ENCODE measurements around the gene CLPSL2.

Gene CLPSL2

DNA sequence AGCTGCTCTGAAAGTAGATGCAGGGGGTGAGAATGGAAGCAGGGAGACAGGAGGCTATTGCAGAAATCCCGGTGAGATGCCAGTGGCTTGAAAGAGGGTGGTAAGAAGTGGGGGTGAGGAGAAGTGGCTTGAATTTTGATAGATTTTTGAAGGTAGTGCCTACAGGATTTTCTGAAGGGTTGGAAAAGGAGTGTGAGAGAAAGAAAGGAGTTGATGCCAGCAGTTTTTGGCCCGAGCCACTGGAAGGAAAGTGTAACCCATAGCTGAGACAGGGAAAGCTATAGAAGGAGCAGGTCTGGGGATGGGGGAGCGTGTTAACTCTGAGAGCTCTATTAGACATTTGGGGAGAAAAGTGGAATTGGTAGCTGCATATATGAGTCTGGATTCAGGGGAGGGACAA lies 29.9 kb upstream of the CLPSL2 start:
- no peak for DNase-seq (ENCODE audit: low read depth in 2 of 2)

GRCh38 chr6:35747877-35748276 lies 28.5 kb upstream of the CLPSL2 start:
- no peak for DNase-seq (ENCODE audit: low read depth in 2 of 2)

DNA sequence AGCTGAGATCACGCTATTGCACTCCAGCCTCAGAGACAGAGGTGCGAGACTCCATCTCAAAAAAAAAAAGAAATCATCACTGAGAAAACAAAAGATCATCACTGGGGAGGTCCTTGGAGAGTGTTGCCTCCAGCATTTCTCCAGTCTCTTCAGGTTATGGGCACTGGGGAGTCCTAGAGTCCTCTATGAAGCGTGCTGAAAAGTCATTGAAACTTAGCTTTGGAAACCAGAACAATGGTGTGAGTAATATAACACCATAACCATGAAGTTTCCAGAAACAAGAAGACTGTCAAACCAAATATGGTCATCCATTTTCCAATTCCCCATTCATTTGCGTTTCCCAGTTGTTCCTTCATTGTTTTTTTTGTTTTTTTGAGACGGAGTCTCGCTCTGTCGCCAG lies 25.8 kb upstream of the CLPSL2 start:
- no peak for DNase-seq (ENCODE audit: low read depth in 2 of 2)

DNA sequence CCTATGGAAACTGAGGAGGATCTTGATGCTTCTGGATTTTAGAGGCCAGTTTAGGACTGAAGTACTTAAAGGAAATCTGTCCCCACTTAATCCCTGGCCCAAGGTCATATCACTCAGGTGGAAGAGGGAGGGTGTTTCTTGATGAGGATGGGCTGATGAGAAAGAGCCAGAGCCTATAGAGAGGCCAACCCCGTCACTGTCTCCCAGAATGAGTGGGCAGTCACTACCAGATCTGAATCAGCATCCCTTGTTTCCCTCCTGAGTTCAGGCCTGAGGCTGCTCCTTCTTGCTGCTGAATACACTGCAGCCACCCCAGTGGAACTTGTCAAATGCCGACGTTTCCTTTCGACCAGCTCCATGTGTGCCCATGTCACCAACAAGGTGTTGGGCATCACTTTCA lies 24.8 kb upstream of the CLPSL2 start:
- DNase-seq (ENCODE audit: low read depth in 2 of 2), result no peak

DNA sequence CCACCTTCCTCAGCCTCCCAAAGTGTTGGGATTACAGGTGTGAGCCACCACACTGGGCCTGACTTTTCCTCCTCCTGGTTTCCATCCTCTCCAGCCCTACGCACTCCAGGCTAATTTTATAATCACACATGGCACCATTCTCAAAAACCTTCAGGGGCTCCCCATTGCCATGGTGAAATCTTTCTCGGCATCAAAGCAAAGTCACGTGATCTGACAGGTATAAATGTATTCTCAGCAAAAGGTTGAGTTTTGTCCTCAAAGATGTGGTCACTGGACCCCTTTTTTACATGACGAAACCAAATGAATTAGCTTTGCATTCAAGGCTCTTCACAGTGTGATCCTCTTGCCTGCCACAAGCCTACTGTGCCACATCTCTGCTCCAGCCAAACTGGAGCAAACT lies 24.1 kb upstream of the CLPSL2 start:
- no peak for DNase-seq (ENCODE audit: low read depth in 2 of 2)

- DNase-seq (ENCODE audit: low read depth in 2 of 2), result no peak
Measured at GRCh38 chr6:35754452-35755277, 21.7 kb upstream of the CLPSL2 start.

- no peak for DNase-seq (ENCODE audit: low read depth in 2 of 2)
Measured at GRCh38 chr6:35755278-35755924, 21.0 kb upstream of the CLPSL2 start.

- DNase-seq (ENCODE audit: low read depth in 2 of 2), result no peak
Measured at GRCh38 chr6:35757456-35758123, 18.8 kb upstream of the CLPSL2 start.

DNA sequence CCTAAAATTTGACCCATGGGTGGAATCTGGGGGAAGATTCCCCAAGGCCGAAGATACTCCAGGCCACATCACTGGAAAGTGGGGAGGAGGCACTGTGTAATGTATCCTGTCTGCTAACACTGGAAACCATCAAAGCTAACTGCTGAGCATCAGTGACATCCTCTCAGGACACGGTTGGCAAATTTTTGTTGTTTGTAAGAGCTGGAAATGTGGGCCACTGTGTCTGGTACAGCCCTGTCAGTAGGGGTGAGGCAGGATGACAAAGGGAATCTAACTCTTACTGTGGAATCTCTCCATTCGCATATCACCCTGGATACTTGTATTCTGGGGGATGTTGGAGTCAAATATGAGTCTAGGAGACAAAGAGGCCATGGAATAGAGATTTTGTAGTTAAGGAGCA lies 17.0 kb upstream of the CLPSL2 start:
- DNase-seq (ENCODE audit: low read depth in 2 of 2), result no peak

DNA sequence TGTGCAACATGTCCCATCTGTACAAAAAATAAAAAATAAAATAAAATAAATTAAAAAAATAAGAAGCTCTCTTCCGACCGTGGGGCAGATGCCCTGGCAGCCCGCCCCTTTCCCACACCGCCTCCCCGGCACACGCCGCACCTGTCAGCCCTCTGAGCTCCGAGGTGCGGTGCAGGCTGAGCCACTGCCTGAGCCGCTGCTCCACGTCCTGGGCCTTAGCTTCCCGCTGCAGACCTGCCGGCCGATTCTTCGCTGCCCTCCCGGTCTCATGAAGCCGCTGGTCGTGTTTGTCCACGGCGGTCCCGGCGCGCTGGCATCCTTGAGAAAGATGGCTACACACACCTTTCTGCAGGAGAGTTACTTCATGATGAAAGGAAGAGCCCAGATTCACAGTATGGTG lies 10.7 kb upstream of the CLPSL2 start:
- DNase-seq (ENCODE audit: low read depth in 2 of 2), result no peak

DNA sequence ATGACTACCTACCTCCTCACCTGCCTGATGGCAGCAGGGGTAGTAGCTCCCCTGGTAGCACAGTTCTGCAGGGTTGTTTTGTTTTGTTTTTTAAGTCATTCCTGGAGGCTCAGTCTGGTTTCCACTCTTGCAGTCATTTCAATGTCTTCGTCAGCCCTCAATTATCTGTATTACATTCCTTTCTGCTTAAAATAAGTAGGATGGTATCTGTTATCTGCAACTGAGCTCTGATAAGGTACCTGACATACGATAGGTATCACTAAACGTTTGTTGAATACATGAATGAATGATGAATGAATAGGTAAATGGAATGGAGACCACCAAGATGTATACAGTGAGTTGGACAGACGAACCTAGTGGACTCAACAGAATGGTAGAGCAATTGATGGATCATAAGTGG lies 7.2 kb upstream of the CLPSL2 start:
- DNase-seq (ENCODE audit: low read depth in 2 of 2), result no peak

DNA sequence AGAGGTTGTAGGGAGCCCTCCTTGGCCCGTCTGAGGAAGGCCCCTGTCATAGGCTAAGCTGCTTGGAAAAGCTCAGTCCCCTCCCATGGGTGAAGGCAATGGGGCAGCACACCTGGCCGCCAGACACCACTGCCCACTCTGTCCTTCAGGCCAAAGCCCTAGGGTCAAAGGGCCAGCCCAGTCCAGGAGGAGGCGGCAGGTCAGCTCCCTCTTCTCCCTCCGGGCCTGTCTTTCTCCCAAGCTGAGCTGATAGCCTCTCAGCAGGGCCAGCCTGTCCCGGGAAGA lies 5.1 kb upstream of the CLPSL2 start:
- DNase-seq (ENCODE audit: low read depth in 2 of 2), result no peak

GRCh38 chr6:35774116-35774794 lies 2.1 kb upstream of the CLPSL2 start:
- no peak for DNase-seq (ENCODE audit: low read depth in 2 of 2)

GRCh38 chr6:35775031-35775430 lies 1.4 kb upstream of the CLPSL2 start:
- DNase-seq (ENCODE audit: low read depth in 2 of 2), result no peak

- no peak for DNase-seq (ENCODE audit: low read depth in 2 of 2)
Measured at GRCh38 chr6:35777356-35778102, 1.1 kb downstream of the CLPSL2 start.

DNA sequence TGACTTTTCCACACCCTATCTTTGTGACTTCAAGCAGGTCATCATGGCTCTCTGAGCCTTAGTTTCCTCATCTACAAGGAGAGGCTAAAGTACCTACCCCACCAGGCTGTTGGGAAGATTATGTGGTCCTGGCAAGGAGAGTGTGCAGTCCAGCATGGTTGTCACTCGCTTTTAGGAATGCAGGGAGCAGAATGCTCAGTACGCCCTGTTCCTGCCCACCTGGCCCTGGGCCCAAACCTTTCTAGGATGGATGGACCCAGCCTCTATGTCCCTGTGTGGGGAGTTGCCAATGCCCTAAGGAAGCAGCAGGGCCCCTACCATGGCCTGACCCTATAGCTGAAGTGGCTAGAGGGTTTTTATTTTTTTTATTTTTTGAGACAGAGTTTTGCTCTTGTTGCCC lies 2.0 kb downstream of the CLPSL2 start:
- no peak for DNase-seq (ENCODE audit: low read depth in 2 of 2)

DNA sequence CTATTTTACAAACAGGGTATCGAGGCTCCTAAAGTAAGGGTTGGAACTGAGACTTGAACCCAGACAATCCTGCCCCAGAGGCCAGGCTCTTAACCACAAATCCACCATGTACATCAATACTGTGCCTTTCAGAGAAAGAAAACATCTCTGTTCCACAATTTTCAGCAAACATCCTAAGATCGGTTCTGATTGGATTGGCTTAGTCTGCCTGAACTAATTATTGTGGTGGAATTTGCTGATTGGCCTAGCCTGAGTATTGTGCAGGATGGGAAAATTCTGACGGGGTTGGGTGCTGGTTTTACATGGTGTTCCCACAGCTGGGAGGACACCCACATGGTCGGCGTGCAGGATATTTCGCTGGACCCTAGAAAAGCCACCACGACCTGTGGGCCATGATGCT lies 4.3 kb downstream of the CLPSL2 start, which contains the start of gene CLPSL1:
CLPSL1 (plus strand) TSS at position 301 of the 400 bp plus-strand sequence; CDS start at position 393, 92 bp downstream.
- no peak for DNase-seq (ENCODE audit: low read depth in 2 of 2)

- DNase-seq (ENCODE audit: low read depth in 2 of 2), result no peak
Measured at GRCh38 chr6:35781290-35781689, 4.9 kb downstream of the CLPSL2 start.

GRCh38 chr6:35782424-35782823 lies 6.0 kb downstream of the CLPSL2 start:
- DNase-seq (ENCODE audit: low read depth in 2 of 2), result no peak

DNA sequence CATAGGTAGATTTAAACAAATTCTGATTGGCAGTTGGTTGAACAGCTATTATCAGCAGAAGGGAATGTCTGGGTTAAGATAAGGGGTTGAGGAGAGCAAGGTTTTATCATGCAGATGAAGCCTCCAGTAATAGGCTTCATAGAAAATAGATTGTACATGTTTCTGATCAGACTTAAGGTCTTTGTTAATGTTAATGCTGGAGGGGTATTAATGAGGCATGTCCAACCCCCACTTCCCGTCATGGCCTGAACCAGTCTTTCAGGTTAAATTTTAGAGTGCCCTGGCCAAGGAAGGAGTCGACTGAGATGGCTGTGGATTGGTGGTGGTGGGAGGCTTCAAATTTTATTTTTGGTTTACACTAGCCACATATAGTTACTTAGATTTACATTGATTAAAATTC lies 7.8 kb downstream of the CLPSL2 start:
- DNase-seq (ENCODE audit: low read depth in 2 of 2), result no peak

DNA sequence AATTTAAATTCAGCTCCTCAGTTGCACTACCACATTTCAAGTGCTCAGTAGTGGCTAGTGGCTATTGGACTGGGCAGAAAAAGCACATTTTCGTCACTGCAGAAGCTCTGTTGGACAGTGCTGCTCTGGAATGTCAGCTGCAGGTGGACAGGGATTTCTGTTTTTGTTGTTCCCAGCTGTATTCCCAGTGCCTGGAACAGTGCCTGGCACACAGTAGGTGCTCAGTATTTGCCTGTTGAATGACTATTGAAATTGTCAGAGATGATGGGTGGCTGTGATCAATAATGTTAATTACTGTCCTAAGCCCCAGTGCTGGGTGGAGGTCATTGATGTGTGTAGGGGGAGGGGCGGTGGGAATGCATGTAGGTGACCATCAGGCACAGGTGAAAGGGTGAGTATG lies 9.9 kb downstream of the CLPSL2 start:
- DNase-seq (ENCODE audit: low read depth in 2 of 2), result no peak

DNA sequence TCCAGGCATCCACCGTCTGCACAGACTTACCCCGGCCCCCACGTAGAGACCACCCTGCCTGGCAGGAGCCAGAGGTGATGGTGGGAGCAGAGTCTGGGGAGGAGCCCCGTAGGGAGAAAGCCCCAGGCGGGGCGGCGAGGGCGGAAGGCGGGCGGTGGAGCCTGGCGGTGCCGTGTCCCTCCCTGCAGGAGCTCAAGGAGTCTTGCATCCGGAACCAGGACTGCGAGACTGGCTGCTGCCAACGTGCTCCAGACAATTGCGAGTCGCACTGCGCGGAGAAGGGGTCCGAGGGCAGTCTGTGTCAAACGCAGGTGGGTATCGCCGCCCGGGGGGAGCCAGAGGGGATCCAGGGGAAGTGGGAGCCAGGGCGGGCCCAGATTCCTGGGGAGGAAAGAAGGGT lies 10.4 kb downstream of the CLPSL2 start:
- no peak for DNase-seq (ENCODE audit: low read depth in 2 of 2)
